Ovary (tissue), 3 donors: ENCODE measurements around the gene CFAP61.

ENCODE experiments used
- CTCF ChIP-seq, 3 donors: fragments of 450-650 bp in 2 of 3; fragments of 200-600 bp in 1 of 3; IDR thresholded peaks; one replicate each; pipeline versions ENCODE4 v1.5.1 to v1.8.0; 2016 to 2022; ENCODE audit warnings: antibody characterized with exemption in 3 of 3, mild to moderate bottlenecking in 1 of 3
- POLR2A ChIP-seq: fragments of 450-650 bp; IDR thresholded peaks from one replicate; pipeline ENCODE4 v1.6.1; 2017; ENCODE audit warnings: antibody characterized with exemption, mild to moderate bottlenecking, moderate library complexity
- donor health status: DM: no; HTN: no; CAD: no.

DNA sequence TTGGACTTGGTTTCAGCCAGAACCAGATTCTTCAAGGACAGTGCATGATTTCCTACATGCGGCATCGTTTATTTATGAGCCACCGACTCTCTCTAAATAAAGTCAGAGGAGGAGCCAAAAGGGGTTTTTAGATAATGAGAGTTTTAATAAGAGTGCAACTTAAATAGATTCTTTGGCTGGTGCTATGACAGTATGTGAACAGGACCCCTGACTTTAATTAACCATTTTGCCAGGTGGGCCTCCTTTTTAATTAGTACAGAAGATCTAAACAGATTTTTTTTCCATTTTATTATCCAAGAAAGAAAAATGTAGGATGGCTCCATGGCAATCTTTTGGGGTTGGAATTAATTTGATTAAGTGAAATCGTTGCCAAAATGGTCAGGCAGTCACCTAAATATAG lies 240.8 kb downstream of the CFAP61 start:
- TF ChIP-seq CTCF (IDR thresholded peaks at IDR 0.05) (no peak), POLR2A (no peak)
